ENCODE measurements around the gene NOP14. TPM values are rescaled to one million over a fixed set of nuclear protein-coding genes. Genes with fewer than 3 reads are reported as not detected.

NOP14 gene
- polyA plus RNA-seq, 2 of the 4 experiments (the other 2 are of a cell fraction) = 18.9 to 30.2 TPM

- TF ChIP-seq POLR2AphosphoS2 (conservative IDR thresholded peaks at IDR 0.05; ENCODE audit: low read length) (no peak), RARB (CRISPR knock-in tag; IDR thresholded peaks at IDR 0.05) (no peak), CBX2 (IDR thresholded peaks at IDR 0.05; ENCODE audit: borderline replicate concordance, low read depth) (no peak), RAD21 (conservative IDR thresholded peaks at IDR 0.05 in 1 of 2, IDR thresholded peaks at IDR 0.05 in 1 of 2) (no peak), KDM5A (IDR thresholded peaks at IDR 0.05) (no peak), HOXB5 (CRISPR knock-in tag; IDR thresholded peaks at IDR 0.05) (no peak), JUN (IDR thresholded peaks at IDR 0.05) (peak in 1 of 2 experiments; percentile 81; a peak in 3 of 5 replicates), CHD2 (IDR thresholded peaks at IDR 0.05; ENCODE audit: low read length, partially characterized antibody) (peak; percentile 97), TFCP2L1 (CRISPR knock-in tag; IDR thresholded peaks at IDR 0.05) (no peak), FOXS1 (CRISPR knock-in tag; IDR thresholded peaks at IDR 0.05) (no peak), PBX3 (IDR thresholded peaks at IDR 0.05) (no peak), HOXA7 (CRISPR knock-in tag; IDR thresholded peaks at IDR 0.05) (no peak), MAX (IDR thresholded peaks at IDR 0.05) (peak; percentile 99), KDM1A (IDR thresholded peaks at IDR 0.05; ENCODE audit: low read depth) (no peak), MAFK (IDR thresholded peaks at IDR 0.05; ENCODE audit: partially characterized antibody) (peak; percentile 8), MYC (IDR thresholded peaks at IDR 0.05; ENCODE audit: borderline replicate concordance, low read length) (peak; percentile 66; the same call in 1 of the 2 replicates), ZSCAN20 (CRISPR knock-in tag; IDR thresholded peaks at IDR 0.05) (no peak), CEBPB (IDR thresholded peaks at IDR 0.05) (no peak), RNF2 (IDR thresholded peaks at IDR 0.05; ENCODE audit: borderline replicate concordance, low read depth) (no peak), RFX5 (IDR thresholded peaks at IDR 0.05) (no peak), RCOR1 (IDR thresholded peaks at IDR 0.05; ENCODE audit: low read depth, low read length) (no peak)
- TF ChIP-seq, protein P1, sequence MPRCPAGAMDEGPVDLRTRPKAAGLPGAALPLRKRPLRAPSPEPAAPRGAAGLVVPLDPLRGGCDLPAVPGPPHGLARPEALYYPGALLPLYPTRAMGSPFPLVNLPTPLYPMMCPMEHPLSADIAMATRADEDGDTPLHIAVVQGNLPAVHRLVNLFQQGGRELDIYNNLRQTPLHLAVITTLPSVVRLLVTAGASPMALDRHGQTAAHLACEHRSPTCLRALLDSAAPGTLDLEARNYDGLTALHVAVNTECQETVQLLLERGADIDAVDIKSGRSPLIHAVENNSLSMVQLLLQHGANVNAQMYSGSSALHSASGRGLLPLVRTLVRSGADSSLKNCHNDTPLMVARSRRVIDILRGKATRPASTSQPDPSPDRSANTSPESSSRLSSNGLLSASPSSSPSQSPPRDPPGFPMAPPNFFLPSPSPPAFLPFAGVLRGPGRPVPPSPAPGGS (IDR thresholded peaks at IDR 0.05) = 0 out of 3 replicates have a peak, but pooled peaks have one; percentile 49
- TF ChIP-seq, protein P2, sequence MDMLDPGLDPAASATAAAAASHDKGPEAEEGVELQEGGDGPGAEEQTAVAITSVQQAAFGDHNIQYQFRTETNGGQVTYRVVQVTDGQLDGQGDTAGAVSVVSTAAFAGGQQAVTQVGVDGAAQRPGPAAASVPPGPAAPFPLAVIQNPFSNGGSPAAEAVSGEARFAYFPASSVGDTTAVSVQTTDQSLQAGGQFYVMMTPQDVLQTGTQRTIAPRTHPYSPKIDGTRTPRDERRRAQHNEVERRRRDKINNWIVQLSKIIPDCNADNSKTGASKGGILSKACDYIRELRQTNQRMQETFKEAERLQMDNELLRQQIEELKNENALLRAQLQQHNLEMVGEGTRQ (IDR thresholded peaks at IDR 0.05) = peak; percentile 76
- TF ChIP-seq, protein P3, sequence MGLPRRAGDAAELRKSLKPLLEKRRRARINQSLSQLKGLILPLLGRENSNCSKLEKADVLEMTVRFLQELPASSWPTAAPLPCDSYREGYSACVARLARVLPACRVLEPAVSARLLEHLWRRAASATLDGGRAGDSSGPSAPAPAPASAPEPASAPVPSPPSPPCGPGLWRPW (IDR thresholded peaks at IDR 0.05) = no peak
- TF ChIP-seq, protein P4, sequence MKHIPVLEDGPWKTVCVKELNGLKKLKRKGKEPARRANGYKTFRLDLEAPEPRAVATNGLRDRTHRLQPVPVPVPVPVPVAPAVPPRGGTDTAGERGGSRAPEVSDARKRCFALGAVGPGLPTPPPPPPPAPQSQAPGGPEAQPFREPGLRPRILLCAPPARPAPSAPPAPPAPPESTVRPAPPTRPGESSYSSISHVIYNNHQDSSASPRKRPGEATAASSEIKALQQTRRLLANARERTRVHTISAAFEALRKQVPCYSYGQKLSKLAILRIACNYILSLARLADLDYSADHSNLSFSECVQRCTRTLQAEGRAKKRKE (CRISPR knock-in tag; IDR thresholded peaks at IDR 0.05; ENCODE audit: low read depth) = no peak
Measured at GRCh38 chr4:2963175-2963965, at the start of gene NOP14, which contains the start of gene GRK4 (continued).

Data from A549 (cell line).